B cell (primary cell): ENCODE data around the gene PCBP2. TPM values are rescaled to one million over a fixed set of nuclear protein-coding genes. Genes with fewer than 3 reads are reported as not detected.

Experiments
- ATAC-seq: fragments of 200-7000 bp; cut with Tn5 transposase; one replicate; pipeline ENCODE4 v1.10.0; 2021; ENCODE audit warnings: low read depth, mild to moderate bottlenecking, moderate number of reproducible peaks, moderate library complexity
- CTCF ChIA-PET: fragments of 350-600 bp; sonication (Branson Sonifier 250); formaldehyde crosslinking; loops from one replicate; lab custom pipeline; 2021; ENCODE audit warnings: antibody characterized with exemption, inconsistent platforms; lab: Charles Lee
- POLR2A ChIA-PET: fragments of 350-600 bp; sonication (Branson Sonifier 250); formaldehyde crosslinking; loops from one replicate; lab custom pipeline; 2021; ENCODE audit warnings: antibody characterized with exemption; lab: Charles Lee
- DNase-seq: peaks from one replicate; pipeline ENCODE4 v3.0.0; 2013
- H2AFZ ChIP-seq: 2 replicates; pipeline ENCODE4 v1.6.1; 2012; ENCODE audit warnings: mild to moderate bottlenecking, low read depth, low read length; ENCODE audit not compliant: insufficient read depth, poor library complexity, severe bottlenecking
- H3K27ac ChIP-seq, 2 donors: 1 replicate in 1 of 2; 2 replicates in 1 of 2; pipeline ENCODE4 v1.5.1; 2012 to 2013; ENCODE audit warnings: low read length in 2 of 2, mild to moderate bottlenecking in 2 of 2, moderate library complexity in 1 of 2
- H3K27me3 ChIP-seq, 4 experiments: fragments of 200-600 bp in 1 of 4; sonication (generic) in 1 of 4; replicated peaks in 1 of 4; 1 replicate in 2 of 4; 2 replicates in 2 of 4; pipeline versions ENCODE4 v1.6.1 to v1.7.0; 2013 to 2016; ENCODE audit warnings: low read length in 3 of 4, mild to moderate bottlenecking in 2 of 4, mixed read lengths in 1 of 4, moderate library complexity in 1 of 4; ENCODE audit not compliant: insufficient read depth in 4 of 4, control insufficient read depth in 3 of 4; ENCODE audit errors: control extremely low read depth in 1 of 4
- H3K36me3 ChIP-seq, 2 experiments: replicated peaks in 1 of 2; 1 replicate in 1 of 2; 2 replicates in 1 of 2; pipeline versions ENCODE4 v1.6.1 to v1.7.1; 2013; ENCODE audit warnings: low read length in 1 of 2; ENCODE audit not compliant: insufficient read depth in 2 of 2, control insufficient read depth in 1 of 2; ENCODE audit errors: control extremely low read depth in 1 of 2, extremely low read depth in 1 of 2
- H3K4me1 ChIP-seq, 2 donors: fragments of 200-600 bp in 1 of 2; sonication (generic) in 1 of 2; 1 replicate in 1 of 2; 2 replicates in 1 of 2; pipeline versions ENCODE4 v1.5.1 to v1.6.1; 2013 to 2017; ENCODE audit warnings: low read length in 2 of 2; ENCODE audit not compliant: control insufficient read depth in 2 of 2, insufficient read depth in 2 of 2
- H3K4me2 ChIP-seq: replicated peaks from 2 replicates; pipeline ENCODE3; 2012; ENCODE audit warnings: mild to moderate bottlenecking, low read depth, low read length; ENCODE audit not compliant: poor library complexity, severe bottlenecking
- H3K4me3 ChIP-seq, 5 experiments: fragments of 200-600 bp in 1 of 5; sonication (generic) in 1 of 5; 1 replicate in 3 of 5; 2 replicates in 2 of 5; pipeline versions ENCODE4 v1.5.1 to v1.7.0; 2011 to 2016; ENCODE audit warnings: low read length in 4 of 5, mild to moderate bottlenecking in 4 of 5, low read depth in 2 of 5, control low read depth in 1 of 5, moderate library complexity in 1 of 5; ENCODE audit not compliant: insufficient read depth in 1 of 5; ENCODE audit errors: control extremely low read depth in 1 of 5, extremely low read depth in 1 of 5
- H3K79me2 ChIP-seq: fragments of 200-600 bp; sonication (generic); one replicate; pipeline ENCODE4 v1.6.0; 2016; ENCODE audit warnings: low read length; ENCODE audit not compliant: control insufficient read depth, insufficient read depth
- H3K9ac ChIP-seq: fragments of 200-600 bp; sonication (generic); 2 replicates; pipeline ENCODE4 v1.6.1; 2017; ENCODE audit warnings: mild to moderate bottlenecking, low read length, moderate library complexity
- H3K9me3 ChIP-seq, 3 donors: one replicate each; pipeline versions ENCODE4 v1.6.1 to v1.7.1; 2013; ENCODE audit warnings: low read length in 2 of 3; ENCODE audit not compliant: control insufficient read depth in 2 of 3, insufficient read depth in 1 of 3; ENCODE audit errors: control extremely low read depth in 1 of 3
- H4K20me1 ChIP-seq: 2 replicates; pipeline ENCODE4 v1.6.0; 2012; ENCODE audit warnings: mild to moderate bottlenecking, low read length; ENCODE audit not compliant: insufficient read depth, control insufficient read depth, poor library complexity, severe bottlenecking
- H3K27ac Mint-ChIP-seq: one replicate; pipeline ENCODE4 v1.8.0; 2021; ENCODE audit warnings: mixed read lengths
- H3K27me3 Mint-ChIP-seq: one replicate; pipeline ENCODE4 v1.8.0; 2021; ENCODE audit warnings: mixed read lengths
- H3K4me1 Mint-ChIP-seq: one replicate; pipeline ENCODE4 v1.8.0; 2021; ENCODE audit warnings: mixed read lengths
- H3K4me3 Mint-ChIP-seq: one replicate; pipeline ENCODE4 v1.8.0; 2021; ENCODE audit warnings: mixed read lengths
- H3K9me3 Mint-ChIP-seq: one replicate; pipeline ENCODE4 v1.8.0; 2022; ENCODE audit warnings: mixed read lengths; ENCODE audit not compliant: insufficient read depth
- EZH2 ChIP-seq: IDR thresholded peaks from 2 replicates; pipeline ENCODE4 v1.6.1; 2012; ENCODE audit warnings: borderline replicate concordance, low read depth, mild to moderate bottlenecking, moderate library complexity, low read length; ENCODE audit not compliant: insufficient read depth, poor library complexity, severe bottlenecking
- WGBS: methylation state at CpG from one replicate; pipeline ENCODE4 v1.1.5; 2013; ENCODE audit warnings: missing lambda C conversion rate; ENCODE audit not compliant: insufficient coverage; 5-methylcytosine and 5-hydroxymethylcytosine counted together
- intact Hi-C: fragments of 100-400 bp; cut with micrococcal nuclease; formaldehyde crosslinking; loops from one replicate; pipeline ENCODE4 v1.10.0; 2022
- polyA plus RNA-seq: library from polyadenylated mRNA; depleted of rRNA; stranded (reverse); fragments of >200 nt; gene quantifications from 2 replicates; pipeline ENCODE4 v1.2.3, GENCODE V29; 2012
- small RNA-seq: library from RNA; depleted of rRNA; stranded (forward); fragments of <200 nt; gene quantifications from one replicate; pipeline ENCODE3, GENCODE V24; 2012; ENCODE audit warnings: low replicate concordance, low read depth; ENCODE audit not compliant: insufficient read length
- total RNA-seq, 2 donors: library from RNA; stranded (reverse); fragments of 120-200 nt in 1 of 2; gene quantifications; 1 replicate in 1 of 2; 2 replicates in 1 of 2; pipeline versions ENCODE4 v1.2.3 to v1.2.4, GENCODE V29; 2013 to 2022
- TF ChIP-seq, protein P1 (sequence below): fragments of 200-600 bp; IDR thresholded peaks from one replicate; pipeline ENCODE4 v1.8.0; 2022; ENCODE audit warnings: antibody characterized with exemption, mild to moderate bottlenecking

The PCBP2 gene
- total and polyA plus RNA-seq, 2 donors (not counting 1 experiment from before 2014, with no cell fraction given) = 492 to 944 TPM

- H2AFZ ChIP-seq = no peak overlapping the region
- no peaks in the 10 kb centered on the region for H3K4me1 ChIP-seq
- TF ChIP-seq EZH2 = no peak
- TF ChIP-seq, protein P1, sequence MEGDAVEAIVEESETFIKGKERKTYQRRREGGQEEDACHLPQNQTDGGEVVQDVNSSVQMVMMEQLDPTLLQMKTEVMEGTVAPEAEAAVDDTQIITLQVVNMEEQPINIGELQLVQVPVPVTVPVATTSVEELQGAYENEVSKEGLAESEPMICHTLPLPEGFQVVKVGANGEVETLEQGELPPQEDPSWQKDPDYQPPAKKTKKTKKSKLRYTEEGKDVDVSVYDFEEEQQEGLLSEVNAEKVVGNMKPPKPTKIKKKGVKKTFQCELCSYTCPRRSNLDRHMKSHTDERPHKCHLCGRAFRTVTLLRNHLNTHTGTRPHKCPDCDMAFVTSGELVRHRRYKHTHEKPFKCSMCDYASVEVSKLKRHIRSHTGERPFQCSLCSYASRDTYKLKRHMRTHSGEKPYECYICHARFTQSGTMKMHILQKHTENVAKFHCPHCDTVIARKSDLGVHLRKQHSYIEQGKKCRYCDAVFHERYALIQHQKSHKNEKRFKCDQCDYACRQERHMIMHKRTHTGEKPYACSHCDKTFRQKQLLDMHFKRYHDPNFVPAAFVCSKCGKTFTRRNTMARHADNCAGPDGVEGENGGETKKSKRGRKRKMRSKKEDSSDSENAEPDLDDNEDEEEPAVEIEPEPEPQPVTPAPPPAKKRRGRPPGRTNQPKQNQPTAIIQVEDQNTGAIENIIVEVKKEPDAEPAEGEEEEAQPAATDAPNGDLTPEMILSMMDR = no peak
- H3K27ac Mint-ChIP-seq = no peak overlapping the region
- no peak overlapping the region for H3K27ac ChIP-seq
- H3K4me3 Mint-ChIP-seq = no peak overlapping the region
- H4K20me1 ChIP-seq = no peaks in the 10 kb centered on the region
- DNase-seq (no peak), ATAC-seq (no peak)
- no peak overlapping the region for H3K4me3 ChIP-seq
- no peaks in the 10 kb centered on the region for H3K9me3 Mint-ChIP-seq
- ChIA-PET CTCF (no interaction called here), POLR2A (no interaction called here)
- H3K79me2 ChIP-seq = no peaks in the 10 kb centered on the region
- H3K4me2 ChIP-seq = no peak overlapping the region
- H3K36me3 ChIP-seq = peaks cover 13 to 69% of the 10 kb centered on the region in 2 experiments
- no peaks in the 10 kb centered on the region for H3K9me3 ChIP-seq
- no peaks in the 10 kb centered on the region for H3K27me3 ChIP-seq
- H3K4me1 Mint-ChIP-seq = no peaks in the 10 kb centered on the region
- H3K9ac ChIP-seq = no peak overlapping the region
- intact Hi-C loops = no loop called here
- H3K27me3 Mint-ChIP-seq = no peaks in the 10 kb centered on the region
- WGBS = 100% methylated on average over 2 of the region's 2 CpGs
Observed at GRCh38 chr12:53530061-53530460, 78.2 kb downstream of the PCBP2 start.

Small RNA genes within 50 kb of the gene (small RNA-seq; reads per million reads assigned to genes)
- not detected for gene AC023509.3

Other genes with a start within 250 kb of the PCBP2 start
- 190 and 199 TPM in 2 replicates for gene ITGB7, start 244.9 kb upstream of the PCBP2 start, total RNA-seq
- gene ITGB7, start 244.9 kb upstream of the PCBP2 start, polyA plus RNA-seq = 216 and 265 TPM in 2 replicates
- 15.0 and 16.7 TPM in 2 replicates for gene RARG, start 219.9 kb upstream of the PCBP2 start, total RNA-seq
- 6.7 and 8.8 TPM in 2 replicates for gene RARG, start 219.9 kb upstream of the PCBP2 start, polyA plus RNA-seq
- 1.7 and 2.4 TPM in 2 replicates for gene ESPL1, start 183.8 kb upstream of the PCBP2 start, total RNA-seq
- gene ESPL1, start 183.8 kb upstream of the PCBP2 start, polyA plus RNA-seq = 0.88 and 1.1 TPM in 2 replicates
- gene PFDN5, start 156.6 kb upstream of the PCBP2 start, total RNA-seq = 627 and 654 TPM in 2 replicates
- 1,319 and 1,584 TPM in 2 replicates for gene PFDN5, start 156.6 kb upstream of the PCBP2 start, polyA plus RNA-seq
- gene MYG1, start 152.4 kb upstream of the PCBP2 start, total RNA-seq = 48.4 and 59.3 TPM in 2 replicates
- 34.7 and 46.4 TPM in 2 replicates for gene MYG1, start 152.4 kb upstream of the PCBP2 start, polyA plus RNA-seq
- gene AAAS, start 130.5 kb upstream of the PCBP2 start, total RNA-seq = 65.1 and 68.4 TPM in 2 replicates
- gene AAAS, start 130.5 kb upstream of the PCBP2 start, polyA plus RNA-seq = 88.1 and 97.1 TPM in 2 replicates
- not detected in 2 replicates for gene SP7, start 115.7 kb upstream of the PCBP2 start, total RNA-seq
- 0.30 and 0.34 TPM in 2 replicates for gene SP7, start 115.7 kb upstream of the PCBP2 start, polyA plus RNA-seq
- 129 and 131 TPM in 2 replicates for gene SP1, start 71.9 kb upstream of the PCBP2 start, total RNA-seq
- gene SP1, start 71.9 kb upstream of the PCBP2 start, polyA plus RNA-seq = 26.0 and 30.1 TPM in 2 replicates
- gene AMHR2, start 28.2 kb upstream of the PCBP2 start, total RNA-seq = not detected in 2 replicates
- not detected in 2 replicates for gene AMHR2, start 28.2 kb upstream of the PCBP2 start, polyA plus RNA-seq
- 200 and 213 TPM in 2 replicates for gene PRR13, start 10.4 kb upstream of the PCBP2 start, total RNA-seq
- gene PRR13, start 10.4 kb upstream of the PCBP2 start, polyA plus RNA-seq = 84.6 and 108 TPM in 2 replicates
- gene MAP3K12, start 47.4 kb downstream of the PCBP2 start, total RNA-seq = 15.0 and 15.1 TPM in 2 replicates
- gene MAP3K12, start 47.4 kb downstream of the PCBP2 start, polyA plus RNA-seq = 17.0 and 20.5 TPM in 2 replicates
- gene TARBP2, start 49.2 kb downstream of the PCBP2 start, total RNA-seq = 36.3 and 41.6 TPM in 2 replicates
- 47.2 and 65.5 TPM in 2 replicates for gene TARBP2, start 49.2 kb downstream of the PCBP2 start, polyA plus RNA-seq
- gene NPFF, start 55.4 kb downstream of the PCBP2 start, total RNA-seq = not detected in 2 replicates
- 0.34 TPM in 1 of 2 replicates, not detected in the other for gene NPFF, start 55.4 kb downstream of the PCBP2 start, polyA plus RNA-seq
- 42.2 and 42.9 TPM in 2 replicates for gene ATF7, start 174.3 kb downstream of the PCBP2 start, total RNA-seq
- 15.6 and 15.7 TPM in 2 replicates for gene ATF7, start 174.3 kb downstream of the PCBP2 start, polyA plus RNA-seq
- 205 and 212 TPM in 2 replicates for gene ATP5MC2, start 224.0 kb downstream of the PCBP2 start, total RNA-seq
- gene ATP5MC2, start 224.0 kb downstream of the PCBP2 start, polyA plus RNA-seq = 276 and 435 TPM in 2 replicates